K562 (cell line): ENCODE measurements around the gene CCDC192. TPM values are rescaled to one million over a fixed set of nuclear protein-coding genes. Genes with fewer than 3 reads are reported as not detected.

Experiments
- ATAC-seq: fragments of 200-7000 bp; cut with Tn5 transposase; 3 replicates; pipeline ENCODE4 v1.9.1; 2020; ENCODE audit warnings: moderate library complexity
- BruUV-seq: library from RNA; stranded (reverse); fragments of 400-500 nt; replicated peaks from 2 replicates; lab custom pipeline; 2021; lab: Mats Ljungman, UMichigan
- CTCF ChIA-PET: fragments of 300-600 bp; formaldehyde crosslinking; extraction: SDS; loops from one replicate; lab custom pipeline; 2021; ENCODE audit warnings: low intra/inter-chr PET ratio; lab: Yijun Ruan, JAX
- POLR2A ChIA-PET: fragments of 300-600, 350-650 bp; sonication (Branson Sonifier 250); formaldehyde crosslinking; extraction: SDS; loops from one replicate; lab custom pipeline; 2021; ENCODE audit warnings: antibody characterized with exemption, inconsistent platforms; lab: Yijun Ruan, JAX
- DNase-seq, 4 experiments: peaks; one replicate each; pipeline versions ENCODE4 v3.0.0 to v3.0.0-alpha.2; 2011 to 2018; ENCODE audit warnings: low spot score in 3 of 4, mixed read lengths in 3 of 4; ENCODE audit errors: extremely low read depth in 1 of 4
- FAIRE-seq: peaks from 2 replicates; lab custom pipeline; 2011; peaks lifted over from hg19 to GRCh38; lab: Jason Lieb, UNC
- H2AFZ ChIP-seq: 2 replicates; pipeline ENCODE4 v1.6.0; 2011; ENCODE audit warnings: low read depth, low read length, control low read depth, inconsistent platforms
- H3K27ac ChIP-seq: fragments of 200-600 bp; 3 replicates; pipeline ENCODE4 v1.8.0; 2011; ENCODE audit warnings: low read depth, mild to moderate bottlenecking, control low read depth, inconsistent platforms, low read length, moderate library complexity, mixed read lengths; ENCODE audit errors: extremely low read depth
- H3K27me3 ChIP-seq, 2 experiments: fragments of 300-600 bp in 1 of 2; 2 replicates in 1 of 2; 3 replicates in 1 of 2; pipeline versions ENCODE4 v1.6.0 to v1.8.0; 2011; ENCODE audit warnings: inconsistent platforms in 2 of 2, low read length in 2 of 2, mild to moderate bottlenecking in 1 of 2, mixed read lengths in 1 of 2, moderate library complexity in 1 of 2; ENCODE audit not compliant: control insufficient read depth in 2 of 2, insufficient read depth in 2 of 2
- H3K36me3 ChIP-seq: fragments of 300-600 bp; 3 replicates; pipeline ENCODE4 v1.8.0; 2011; ENCODE audit warnings: mild to moderate bottlenecking, low read length, inconsistent platforms; ENCODE audit not compliant: control insufficient read depth, insufficient read depth
- H3K4me1 ChIP-seq, 2 experiments: fragments of 200-600 bp in 1 of 2; replicated peaks in 1 of 2; 2 replicates in 1 of 2; 3 replicates in 1 of 2; pipeline versions ENCODE4 v1.5.1 to v1.8.0; 2011; ENCODE audit warnings: inconsistent platforms in 2 of 2, low read length in 2 of 2, mild to moderate bottlenecking in 1 of 2, mixed read lengths in 1 of 2, moderate library complexity in 1 of 2; ENCODE audit not compliant: control insufficient read depth in 2 of 2, insufficient read depth in 2 of 2
- H3K4me2 ChIP-seq: 2 replicates; pipeline ENCODE4 v1.6.1; 2011; ENCODE audit warnings: low read length, control low read depth, inconsistent platforms, mixed read lengths; ENCODE audit not compliant: insufficient read depth
- H3K4me3 ChIP-seq: fragments of 200-600 bp; sonication (generic), shearing (Covaris generic); 2 replicates; pipeline ENCODE4 v1.5.1; 2016; ENCODE audit warnings: control low read depth, inconsistent platforms
- H3K79me2 ChIP-seq: fragments of 200-600 bp; 3 replicates; pipeline ENCODE4 v1.8.0; 2011; ENCODE audit warnings: low read length, inconsistent platforms; ENCODE audit not compliant: control insufficient read depth, insufficient read depth
- H3K9ac ChIP-seq, 2 experiments: 2 replicates each; pipeline versions ENCODE4 v1.6.0 to v1.6.1; 2011; ENCODE audit warnings: low read depth in 2 of 2, low read length in 2 of 2, control low read depth in 1 of 2, inconsistent platforms in 1 of 2, mild to moderate bottlenecking in 1 of 2, mixed read lengths in 1 of 2; ENCODE audit not compliant: insufficient read depth in 1 of 2
- H3K9me1 ChIP-seq: one replicate; pipeline ENCODE4 v1.6.0; 2011; ENCODE audit warnings: inconsistent platforms, mild to moderate bottlenecking, low read length, moderate library complexity; ENCODE audit not compliant: control insufficient read depth, insufficient read depth
- H3K9me3 ChIP-seq: replicated peaks from 2 replicates; pipeline ENCODE4 v1.5.1; 2011; ENCODE audit warnings: low read depth, low read length, inconsistent platforms; ENCODE audit not compliant: control insufficient read depth, insufficient read depth
- H4K20me1 ChIP-seq: replicated peaks from 2 replicates; pipeline ENCODE4 v1.6.1; 2011; ENCODE audit warnings: low read length, inconsistent platforms, mixed read lengths; ENCODE audit not compliant: control insufficient read depth, insufficient read depth
- ATF2 ChIP-seq: sonication (generic); formaldehyde crosslinking; IDR thresholded peaks from 2 replicates; pipeline ENCODE4 v1.8.1; 2022; ENCODE audit warnings: missing genetic modification reagents
- BMI1 ChIP-seq: fragments of 150-350 bp; IDR thresholded peaks from 2 replicates; pipeline ENCODE4 v1.6.1; 2014; ENCODE audit warnings: low read length
- C11orf30 ChIP-seq: fragments of 450-650 bp; IDR thresholded peaks from 2 replicates; pipeline ENCODE4 v1.6.1; 2016; ENCODE audit warnings: low read depth, mild to moderate bottlenecking
- ZNF316 ChIP-seq: fragments of 450-650 bp; IDR thresholded peaks from 2 replicates; pipeline ENCODE4 v1.6.1; 2016
- WGBS: fragments of 100-300 bp; shearing (Covaris generic); methylation state at CpG from one replicate; pipeline ENCODE4 v1.1.6; 2016; ENCODE audit warnings: low coverage, mixed read lengths; ENCODE audit not compliant: insufficient coverage; ENCODE audit errors: missing lambda C conversion rate; 5-methylcytosine and 5-hydroxymethylcytosine counted together
- in situ Hi-C: fragments of 300-500 bp; cut with MboI; formaldehyde crosslinking; loops from 4 replicates; pipeline ENCODE4 v1.15.0; 2018; ENCODE audit warnings: inconsistent platforms, mixed read lengths
- intact Hi-C: fragments of 100-400 bp; cut with micrococcal nuclease; formaldehyde crosslinking; loops from 2 replicates; pipeline ENCODE4 v1.14.2; 2022
- polyA plus RNA-seq, 8 experiments: library from polyadenylated mRNA; depleted of rRNA in 4 of 8; stranded (reverse) in 5 of 8; unstranded in 3 of 8; fragments of >200 nt; fragmentation: Nextera tagmentation in 2 of 8; fragmentation: Illumina TruSeq in 1 of 8; extraction: Ambion mirVana in 2 of 8; extraction: Trizol in 1 of 8; gene quantifications; 2 replicates each; pipeline versions ENCODE4 v1.2.1 to v1.2.3, GENCODE V29; 2011 to 2014; ENCODE audit warnings: inconsistent platforms in 1 of 8, missing spikeins in 1 of 8
- total RNA-seq, 7 experiments: library from RNA; depleted of rRNA in 6 of 7; stranded (reverse); fragments of >200 nt in 6 of 7; fragmentation: Illumina TruSeq in 2 of 7; extraction: Trizol in 2 of 7; gene quantifications; 2 replicates each; pipeline versions ENCODE4 v1.2.1 to v1.2.3, GENCODE V29; 2011 to 2021; ENCODE audit warnings: low replicate concordance in 1 of 7

The CCDC192 gene
- total and polyA plus RNA-seq, 9 of the 15 experiments (the other 6 are each of a cell fraction or from before 2014, with no cell fraction given), result 0.21 to 0.66 (median 0.38) TPM; not detected in 2

GRCh38 chr5:127930311-127930710 lies 227.1 kb downstream of the CCDC192 start (continued):
- no peak for TF ChIP-seq ATF2 (CRISPR knock-in tag)
- TF ChIP-seq, all 486 proteins: peak for 0

- DNase-seq (no peak), ATAC-seq (no peak), FAIRE-seq (no peak)
- Histone ChIP-seq H3K9ac (no peak overlapping the region), H3K9me1 (no peaks in the 10 kb centered on the region), H4K20me1 (no peaks in the 10 kb centered on the region), H3K4me1 (no peaks in the 10 kb centered on the region), H2AFZ (no peak overlapping the region), H3K27me3 (peaks cover 0 to 6% of the 10 kb centered on the region in 2 experiments; a peak in 1 of 5 replicates), H3K4me3 (no peak overlapping the region), H3K9me3 (no peaks in the 10 kb centered on the region), H3K36me3 (no peaks in the 10 kb centered on the region), H3K4me2 (no peak overlapping the region), H3K27ac (no peak overlapping the region), H3K79me2 (no peaks in the 10 kb centered on the region)
- CTCF ChIA-PET, result no interaction called here
- in situ Hi-C loops (no loop called here), intact Hi-C loops (no loop called here)
- 0% methylated on average over 1 of the region's 1 CpG for WGBS
- TF ChIP-seq ZNF316 (peak; percentile 50; the same call in 1 of the 2 replicates), BMI1 (no peak), C11orf30 (0 out of 2 replicates have a peak, but pooled peaks have one; percentile 14)
- BruUV-seq, result no TSS peak
- POLR2A ChIA-PET, result no interaction called here
These were observed 228.2 kb downstream of the CCDC192 start for GRCh38 chr5:127931396-127931795.
